Stimulated activated CD4-positive, alpha-beta T cell treated with anti-CD3 and anti-CD28 coated beads, TNF-alpha, amount 100 ng/mL, for 48 hours (primary cell): Measurements from ENCODE around the gene GABRQ.
"Not testable (repeated sequence)": the region's sequence is repeated elsewhere in the genome, so short reads cannot be mapped to it uniquely, and the experiment has no call there.

ENCODE experiments used
- DNase-seq, 3 donors: peaks; one replicate each; pipeline ENCODE4 v3.0.0-alpha.2; 2020; ENCODE audit warnings: low read depth in 3 of 3

The GABRQ gene

DNA sequence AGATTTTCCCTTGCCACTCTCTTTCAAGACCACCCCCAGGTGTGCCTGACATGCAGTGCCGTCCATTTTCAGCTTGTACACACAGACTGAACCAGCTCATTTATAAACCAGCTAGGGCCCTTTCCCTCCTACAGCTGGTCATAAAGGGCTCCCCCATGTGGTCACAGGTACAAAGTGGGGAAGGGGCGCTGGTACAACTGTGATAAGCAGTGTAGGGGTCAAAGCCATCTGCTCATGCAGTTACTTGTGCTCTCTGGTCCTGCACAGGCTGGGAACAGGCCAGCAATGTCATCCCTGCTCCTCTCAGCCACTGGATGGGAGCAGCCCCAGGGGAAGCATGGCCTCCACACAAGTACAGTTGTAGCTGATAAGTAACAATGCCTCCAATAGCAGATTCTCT is 20.6 kb downstream of the GABRQ start:
- no peak for DNase-seq

DNA sequence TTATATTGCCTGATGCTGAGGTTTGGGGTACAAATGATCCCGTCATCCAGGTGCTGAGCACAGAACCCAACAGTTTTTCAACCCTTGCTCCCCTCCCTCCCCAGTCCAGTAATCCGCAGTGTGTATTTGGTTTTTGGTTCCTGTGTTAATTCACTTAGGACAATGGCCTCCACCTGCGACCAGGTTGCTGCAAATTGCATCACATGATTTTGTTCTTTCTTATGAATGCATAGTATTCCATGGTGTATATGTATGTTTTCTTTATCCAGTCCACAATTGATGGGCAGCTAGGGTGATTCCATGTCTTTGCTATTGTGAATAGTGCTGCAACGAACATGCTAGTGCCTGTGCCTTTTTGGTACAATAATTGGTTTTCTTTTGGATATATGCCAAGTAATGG is 25.4 kb downstream of the GABRQ start:
- no peak for DNase-seq

DNA sequence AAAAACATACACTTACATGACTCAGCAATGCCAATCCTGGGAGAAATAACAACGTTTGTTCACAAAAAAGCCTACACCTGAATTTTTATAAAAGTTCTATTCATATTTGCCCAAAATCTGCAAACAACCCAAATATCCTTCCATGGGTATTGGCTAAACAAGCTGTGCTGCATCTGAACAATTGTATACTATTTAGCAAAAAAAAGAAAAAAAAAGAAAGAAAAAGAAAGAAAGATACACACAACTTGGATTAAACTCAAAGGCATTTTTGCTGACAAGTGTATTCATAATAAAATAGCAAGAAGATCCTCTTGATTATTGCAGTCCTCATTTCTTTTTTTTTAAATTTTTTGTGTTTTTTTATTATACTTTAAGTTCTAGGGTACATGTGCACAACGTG is 36.4 kb downstream of the GABRQ start:
- no peak for DNase-seq

DNA sequence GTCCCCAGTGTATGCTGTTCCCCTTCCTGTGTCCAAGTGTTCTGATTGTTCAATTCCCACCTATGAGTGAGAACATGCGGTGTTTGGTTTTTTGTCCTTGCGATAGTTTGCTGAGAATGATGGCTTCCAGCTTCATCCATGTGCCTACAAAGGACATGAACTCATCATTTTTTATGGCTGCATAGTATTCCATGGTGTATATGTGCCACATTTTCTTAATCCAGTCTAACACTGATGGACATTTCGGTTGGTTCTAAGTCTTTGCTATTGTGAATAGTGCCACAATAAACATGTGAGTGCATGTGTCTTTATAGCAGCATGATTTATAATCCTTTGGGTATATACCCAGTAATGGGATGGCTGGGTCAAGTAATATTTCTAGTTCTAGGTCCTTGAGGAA is 37.0 kb downstream of the GABRQ start:
- not testable (repeated sequence) for DNase-seq

DNA sequence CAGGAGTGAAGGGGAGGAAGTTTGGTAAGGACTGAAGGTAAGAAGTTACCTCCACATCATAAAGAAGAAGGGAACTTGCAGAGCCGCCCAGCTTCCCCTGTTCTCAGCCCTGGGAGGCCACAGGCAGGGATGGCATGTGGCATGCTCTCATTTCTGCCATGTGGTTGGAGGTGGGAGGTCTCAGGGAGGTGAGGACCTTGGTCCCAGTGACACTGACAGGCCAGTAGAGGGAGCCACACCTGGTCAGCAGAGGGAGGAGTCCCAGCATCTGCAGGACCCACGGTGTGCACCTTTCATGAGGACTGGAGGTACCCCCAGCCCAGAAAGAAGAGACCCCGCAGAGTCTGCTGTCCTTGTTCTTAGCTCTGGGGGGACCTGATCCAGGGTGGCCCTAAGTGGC is 43.3 kb downstream of the GABRQ start:
- DNase-seq = not testable (repeated sequence)

DNA sequence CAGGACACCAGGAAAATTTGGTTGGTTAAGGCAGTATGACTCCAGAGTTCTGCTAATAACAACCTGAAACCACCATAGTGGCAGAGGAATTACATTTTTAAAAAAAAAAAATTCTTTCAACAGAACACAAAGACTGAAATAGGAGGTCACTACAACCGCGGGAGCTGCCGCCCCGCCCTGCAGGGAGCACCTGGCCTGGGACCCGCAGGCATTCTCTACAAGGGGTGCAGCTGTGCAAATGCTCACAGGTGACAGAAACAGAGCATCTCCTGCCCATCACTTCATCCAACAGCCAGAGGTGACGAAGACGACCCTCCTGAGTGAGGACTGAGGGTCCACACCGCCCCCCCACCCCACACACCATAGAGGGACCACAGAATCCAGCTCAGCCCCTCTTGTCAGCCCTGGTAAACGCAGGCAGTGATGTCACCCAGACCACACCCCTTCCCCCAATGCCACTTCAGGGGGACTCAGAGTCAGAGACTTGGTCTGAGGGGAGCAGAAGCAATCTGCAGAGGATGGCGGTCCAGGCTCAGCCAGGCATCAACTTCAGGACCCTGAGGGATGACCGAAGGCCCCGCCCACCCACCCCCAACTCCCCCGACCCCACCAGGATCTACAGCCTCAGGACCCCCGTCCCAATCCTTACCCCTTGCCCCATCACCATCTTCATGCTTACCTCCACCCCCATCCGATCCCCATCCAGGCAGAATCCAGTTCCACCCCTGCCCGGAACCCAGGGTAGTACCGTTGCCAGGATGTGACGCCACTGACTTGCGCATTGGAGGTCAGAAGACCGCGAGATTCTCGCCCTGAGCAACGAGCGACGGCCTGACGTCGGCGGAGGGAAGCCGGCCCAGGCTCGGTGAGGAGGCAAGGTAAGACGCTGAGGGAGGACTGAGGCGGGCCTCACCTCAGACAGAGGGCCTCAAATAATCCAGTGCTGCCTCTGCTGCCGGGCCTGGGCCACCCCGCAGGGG is 60.5 kb downstream of the GABRQ start, which contains the start of gene MAGEA3:
Gene MAGEA3, plus strand, starts transcription at position 843 of the 980 bp plus-strand sequence. CDS start 2,039 bp downstream, outside the sequence.
- not testable (repeated sequence) for DNase-seq

DNA sequence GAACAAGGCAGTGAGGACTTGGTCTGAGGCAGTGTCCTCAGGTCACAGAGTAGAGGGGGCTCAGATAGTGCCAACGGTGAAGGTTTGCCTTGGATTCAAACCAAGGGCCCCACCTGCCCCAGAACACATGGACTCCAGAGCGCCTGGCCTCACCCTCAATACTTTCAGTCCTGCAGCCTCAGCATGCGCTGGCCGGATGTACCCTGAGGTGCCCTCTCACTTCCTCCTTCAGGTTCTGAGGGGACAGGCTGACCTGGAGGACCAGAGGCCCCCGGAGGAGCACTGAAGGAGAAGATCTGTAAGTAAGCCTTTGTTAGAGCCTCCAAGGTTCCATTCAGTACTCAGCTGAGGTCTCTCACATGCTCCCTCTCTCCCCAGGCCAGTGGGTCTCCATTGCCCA is 62.7 kb downstream of the GABRQ start:
- not testable (repeated sequence) for DNase-seq

DNA sequence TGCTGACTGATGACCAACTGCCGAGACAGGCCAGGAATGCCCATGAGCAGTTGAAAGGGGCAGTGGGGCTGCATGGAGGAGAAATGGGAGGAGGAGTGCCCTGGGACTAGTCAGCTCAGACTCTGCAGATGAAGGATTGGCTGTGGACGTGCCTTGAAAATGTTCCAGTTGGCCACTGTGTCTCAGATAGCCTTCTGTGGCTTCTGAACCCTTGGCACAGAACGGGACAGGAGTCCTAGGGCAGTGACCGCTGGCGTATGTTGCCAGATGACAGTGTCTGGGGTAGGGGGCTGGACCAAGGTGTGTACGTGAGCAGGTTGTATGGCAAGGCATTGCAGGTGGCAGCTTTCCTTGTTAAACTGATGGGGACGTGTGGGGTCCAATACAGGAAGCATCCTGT is 68.8 kb downstream of the GABRQ start:
- not testable (repeated sequence) for DNase-seq
